GM19372 (cell line): ENCODE results near the gene MEG3.
"Not testable (repeated sequence)": the region's sequence is repeated elsewhere in the genome, so short reads cannot be mapped to it uniquely, and the experiment has no call there.

Experiments used
- ATAC-seq: cut with Tn5 transposase; IDR thresholded peaks from one replicate; pipeline ENCODE4 v1.9.1; 2021; ENCODE audit warnings: mild to moderate bottlenecking, low read depth, moderate library complexity; ENCODE audit not compliant: unreplicated experiment

MEG3 gene

GRCh38 chr14:100788517-100788916 lies 37.4 kb upstream of the MEG3 start:
- ATAC-seq: no peak

GRCh38 chr14:100788942-100789341 lies 37.0 kb upstream of the MEG3 start:
- ATAC-seq: no peak

GRCh38 chr14:100789460-100790417 lies 36.2 kb upstream of the MEG3 start:
- ATAC-seq: no peak

- ATAC-seq: no peak
These were observed 35.2 kb upstream of the MEG3 start for GRCh38 chr14:100790502-100791347.

GRCh38 chr14:100791348-100791735 lies 34.6 kb upstream of the MEG3 start:
- ATAC-seq: no peak

- no peak for ATAC-seq
These were observed 33.9 kb upstream of the MEG3 start for GRCh38 chr14:100791995-100792394.

GRCh38 chr14:100796946-100797345 lies 29.0 kb upstream of the MEG3 start:
- no peak for ATAC-seq

GRCh38 chr14:100800041-100800440 lies 25.9 kb upstream of the MEG3 start:
- ATAC-seq: no peak

- not testable (repeated sequence) for ATAC-seq
These were observed 24.5 kb upstream of the MEG3 start for GRCh38 chr14:100801433-100801832.

GRCh38 chr14:100802179-100802578 lies 23.7 kb upstream of the MEG3 start:
- ATAC-seq: no peak

GRCh38 chr14:100802766-100803165 lies 23.2 kb upstream of the MEG3 start:
- no peak for ATAC-seq

GRCh38 chr14:100803226-100803625 lies 22.7 kb upstream of the MEG3 start:
- no peak for ATAC-seq

GRCh38 chr14:100803676-100804075 lies 22.2 kb upstream of the MEG3 start:
- no peak for ATAC-seq

GRCh38 chr14:100804138-100804537 lies 21.8 kb upstream of the MEG3 start:
- no peak for ATAC-seq

GRCh38 chr14:100804558-100805309 lies 21.2 kb upstream of the MEG3 start:
- ATAC-seq: no peak

GRCh38 chr14:100806386-100806785 lies 19.5 kb upstream of the MEG3 start:
- ATAC-seq: no peak

GRCh38 chr14:100807496-100807895 lies 18.4 kb upstream of the MEG3 start:
- no peak for ATAC-seq

GRCh38 chr14:100807979-100808734 lies 17.8 kb upstream of the MEG3 start:
- ATAC-seq: no peak

- ATAC-seq: no peak
These were observed 15.5 kb upstream of the MEG3 start for GRCh38 chr14:100810435-100810834.

GRCh38 chr14:100810861-100811461 lies 15.0 kb upstream of the MEG3 start:
- no peak for ATAC-seq
